Hepatic stellate cell (primary cell): ENCODE measurements around the gene PTPRG.
A peak's percentile ranks its signal among the peaks of the same experiment; 100 is the strongest.

ENCODE experiments used
- DNase-seq: peaks from one replicate; pipeline ENCODE4 v3.0.0; 2011; ENCODE audit warnings: low spot score

Gene PTPRG

DNA sequence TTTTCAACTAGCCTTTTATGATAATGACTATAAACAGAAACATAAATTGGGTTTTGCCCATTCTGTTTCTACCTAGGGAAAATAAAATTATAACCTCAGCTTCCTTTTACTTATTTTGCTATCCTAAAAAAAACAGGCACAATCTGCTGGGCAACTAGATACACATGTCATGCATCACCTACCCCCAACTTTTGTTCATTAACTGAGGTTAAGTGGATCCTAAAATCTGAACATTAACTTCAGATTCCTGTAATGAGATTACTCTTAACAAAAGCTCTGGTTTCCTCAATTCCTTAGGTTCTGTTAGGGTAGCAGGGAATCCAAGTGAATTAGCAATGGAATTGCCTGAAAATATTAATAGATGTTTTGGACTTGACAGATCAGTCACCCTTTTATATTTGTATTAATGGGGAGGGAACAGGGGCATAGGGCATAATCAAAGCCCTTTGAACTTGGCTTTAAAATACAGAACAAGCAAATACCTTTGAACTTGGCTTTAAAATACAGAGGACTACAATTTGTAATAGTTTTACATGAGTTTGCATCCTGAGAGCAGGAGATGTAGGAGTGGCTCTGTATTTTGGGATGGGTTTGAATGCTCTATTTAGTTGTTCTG, 705.4 kb downstream of the PTPRG start:
- DNase-seq = no peak

DNA sequence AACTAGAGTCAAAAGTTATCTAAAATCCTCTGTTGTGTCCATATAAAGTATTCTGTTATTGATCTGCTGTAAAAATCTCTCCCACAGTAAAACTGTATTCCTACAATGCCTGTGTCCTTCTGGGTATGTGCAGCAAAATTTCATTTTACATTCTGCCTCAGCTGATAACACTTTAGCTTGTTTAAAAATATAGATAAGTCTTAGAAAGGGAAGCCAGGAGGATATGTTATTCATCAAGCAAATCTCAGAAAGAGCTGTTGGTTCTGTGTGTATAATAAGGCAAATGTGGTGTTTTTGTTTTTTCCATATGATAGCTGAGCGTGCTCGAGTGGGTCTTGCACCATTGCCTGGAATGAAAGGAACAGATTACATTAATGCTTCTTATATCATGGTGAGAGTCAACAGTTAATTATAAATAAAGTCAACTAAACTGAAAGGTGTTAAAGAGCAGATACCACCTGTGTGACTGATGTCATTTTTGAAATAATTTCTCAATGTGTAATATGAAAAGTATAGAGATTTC, 715.3 kb downstream of the PTPRG start:
- DNase-seq = no peak

DNA sequence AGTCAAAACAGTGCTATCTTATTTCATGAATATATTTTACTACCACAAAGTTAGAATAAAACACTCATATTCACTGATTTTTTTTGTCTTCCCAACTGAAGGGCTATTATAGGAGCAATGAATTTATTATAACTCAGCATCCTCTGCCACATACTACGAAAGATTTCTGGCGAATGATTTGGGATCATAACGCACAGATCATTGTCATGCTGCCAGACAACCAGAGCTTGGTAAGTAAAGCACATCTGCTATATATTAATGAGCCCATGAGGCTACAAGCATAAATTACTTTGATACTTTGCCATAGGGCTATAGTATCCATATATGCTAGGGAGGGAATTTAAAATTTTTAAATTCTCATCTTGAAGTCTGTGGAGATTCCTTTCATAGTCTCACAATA, 716.1 kb downstream of the PTPRG start:
- no peak for DNase-seq

DNA sequence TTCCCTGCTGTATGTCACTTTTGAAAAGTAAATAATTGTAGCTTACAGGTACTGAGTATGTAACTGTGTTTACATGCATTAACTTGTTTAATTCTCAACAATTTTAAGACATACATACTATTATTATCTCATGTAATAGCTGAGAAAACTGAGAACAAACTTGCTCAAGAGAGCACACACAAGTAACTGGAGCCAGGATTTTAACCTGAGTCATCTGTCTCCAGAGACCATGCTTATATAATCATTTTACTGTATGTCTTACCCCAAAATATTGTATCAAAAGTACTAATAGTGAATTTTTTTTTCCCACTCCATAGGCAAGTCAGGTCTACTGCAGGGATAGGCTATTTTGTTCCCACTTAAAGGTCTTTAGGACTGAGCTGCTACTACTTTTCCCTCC, 716.6 kb downstream of the PTPRG start:
- no peak for DNase-seq

DNA sequence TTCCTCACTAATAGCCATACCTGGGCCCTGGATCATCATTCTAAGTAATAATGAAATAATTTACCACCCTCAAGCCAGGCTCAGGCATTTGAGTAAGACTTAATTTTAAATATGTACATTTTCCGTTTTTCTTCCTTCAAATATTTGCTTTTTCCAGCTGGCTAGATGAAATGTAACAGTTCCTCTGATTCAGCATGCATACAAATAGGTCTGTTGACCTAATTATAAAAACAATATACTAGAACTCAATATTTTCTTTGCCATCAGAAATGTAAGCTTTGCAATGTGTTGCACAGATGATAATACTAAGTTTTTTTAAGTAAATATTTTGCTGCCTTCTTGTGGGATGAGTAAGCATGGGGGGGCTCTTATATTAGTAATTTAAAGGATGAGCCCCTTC, 720.4 kb downstream of the PTPRG start:
- DNase-seq = no peak

DNA sequence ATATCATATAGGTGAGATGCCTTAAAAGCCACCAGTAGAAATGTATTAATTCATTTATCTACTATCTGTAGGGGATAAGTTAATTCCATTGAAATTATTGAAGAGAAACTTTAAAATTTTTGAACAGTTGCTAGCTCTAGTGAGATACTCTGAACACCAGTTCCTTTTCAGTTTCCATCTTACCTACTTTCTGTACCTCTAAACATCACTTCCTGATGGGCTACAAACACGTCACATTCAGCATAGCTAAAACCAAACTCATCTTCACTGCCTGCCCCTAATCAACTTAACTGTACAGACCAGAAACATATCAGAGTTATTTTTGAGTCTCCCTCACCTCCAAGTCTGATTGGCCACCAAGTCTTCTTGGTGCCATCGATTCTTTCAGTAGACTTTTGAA, 723.1 kb downstream of the PTPRG start:
- DNase-seq = no peak

DNA sequence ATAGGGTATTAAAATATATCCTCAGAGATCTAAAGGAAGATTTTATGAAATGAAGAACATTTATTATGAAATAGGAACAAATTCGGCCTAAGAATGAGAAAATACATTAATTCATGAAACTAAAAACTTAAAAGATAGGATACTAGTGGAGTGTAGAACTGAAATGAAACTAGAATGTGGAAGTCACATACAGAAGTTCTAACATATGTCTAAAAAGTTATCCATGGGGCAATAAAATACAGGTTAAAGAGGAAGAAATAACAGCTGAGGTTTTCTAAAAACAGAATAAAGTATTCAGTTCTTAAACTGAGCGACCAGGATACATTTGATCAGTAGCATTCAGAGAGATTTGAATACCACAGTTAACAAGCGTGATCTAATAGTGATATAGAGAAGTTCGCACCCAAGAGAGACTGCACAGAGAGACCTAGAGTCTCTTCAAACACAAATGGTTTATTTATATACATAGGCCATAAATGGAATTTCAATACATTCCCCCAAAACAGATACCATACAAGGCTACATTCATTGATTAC, 726.1 kb downstream of the PTPRG start:
- no peak for DNase-seq

DNA sequence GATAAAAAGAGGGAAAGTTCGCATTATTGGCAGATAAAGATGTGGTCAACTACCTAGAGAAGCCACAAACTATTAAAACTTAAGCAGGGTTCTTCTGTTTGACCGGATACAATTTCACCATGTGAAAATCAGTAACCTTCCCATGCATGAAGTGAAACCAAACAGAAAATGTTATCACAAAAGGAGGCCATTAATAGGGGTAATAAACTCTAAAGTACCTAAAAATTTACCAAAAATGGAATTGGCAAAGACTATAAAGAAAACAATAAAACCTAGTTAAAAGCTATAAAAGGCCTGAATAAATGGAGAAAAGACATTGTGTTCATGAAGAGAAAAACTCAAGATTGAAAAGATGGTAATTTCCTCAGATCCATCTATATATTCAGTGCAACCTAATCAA, 728.6 kb downstream of the PTPRG start:
- DNase-seq = no peak

DNA sequence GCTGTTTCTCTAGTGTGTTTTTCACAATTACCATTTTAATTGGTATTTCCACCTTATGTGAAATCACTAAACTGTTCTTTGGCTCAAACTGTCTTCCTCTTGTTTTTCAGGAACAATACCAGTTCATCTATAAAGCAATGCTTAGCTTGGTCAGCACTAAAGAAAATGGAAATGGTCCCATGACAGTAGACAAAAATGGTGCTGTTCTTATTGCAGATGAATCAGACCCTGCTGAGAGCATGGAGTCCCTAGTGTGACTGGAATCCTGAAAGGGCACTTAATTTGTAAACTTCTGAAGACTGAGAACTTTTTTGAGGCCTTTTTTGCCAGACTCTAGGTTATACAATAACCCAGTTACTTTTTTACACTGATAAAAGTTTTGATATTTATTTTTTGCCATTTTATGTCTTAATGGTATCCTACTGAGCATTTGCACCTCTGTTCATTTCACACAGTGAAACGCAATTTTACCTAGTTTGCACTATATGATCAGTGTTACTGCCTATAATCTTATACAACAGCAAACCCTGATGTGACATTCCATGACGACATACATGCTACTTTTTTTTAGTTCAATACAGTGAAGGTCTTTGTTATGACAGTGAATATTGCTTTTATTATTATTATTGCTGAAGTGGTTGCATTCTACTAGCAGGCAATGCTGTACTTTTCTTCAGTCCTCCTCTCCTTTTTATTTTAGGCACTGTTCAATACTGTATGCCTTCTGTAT, 731.8 kb downstream of the PTPRG start:
- DNase-seq = no peak

DNA sequence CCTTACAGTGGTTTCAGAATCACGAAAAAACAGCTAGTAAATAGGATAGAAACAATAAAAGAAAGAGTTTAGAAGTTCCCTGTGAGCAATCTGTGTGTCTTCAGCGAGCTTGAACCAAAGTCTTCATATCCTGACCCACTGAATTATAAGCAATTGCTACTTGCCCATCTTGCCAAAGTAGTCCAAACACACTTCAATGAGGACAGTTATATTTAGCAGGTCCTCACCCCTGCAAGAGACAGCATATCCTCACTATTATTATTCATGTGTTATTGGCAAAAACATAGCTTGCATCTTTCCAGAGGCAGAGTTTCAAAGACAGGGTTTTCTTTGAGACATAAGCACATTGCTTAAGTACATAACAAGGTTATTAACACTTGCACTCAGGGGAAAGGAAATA, 734.2 kb downstream of the PTPRG start:
- no peak for DNase-seq

DNA sequence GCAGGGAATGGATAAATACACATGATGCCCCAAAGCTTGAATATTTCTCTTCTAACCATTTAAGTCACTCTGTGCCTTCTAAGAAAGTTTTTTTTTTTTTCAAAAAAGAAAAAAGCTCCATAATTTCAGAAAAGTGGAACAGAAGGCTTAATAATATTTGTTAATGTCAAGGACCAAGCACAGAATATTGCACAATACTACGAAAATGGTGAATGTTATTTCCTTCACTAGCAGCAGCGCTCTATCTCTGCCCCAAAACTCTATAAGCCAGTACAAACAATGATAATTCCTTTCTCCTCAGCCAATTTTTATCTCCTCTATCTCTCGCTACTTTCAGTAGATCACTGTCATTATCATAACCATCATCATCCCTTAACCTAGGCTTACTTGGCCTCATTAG, 739.2 kb downstream of the PTPRG start:
- no peak for DNase-seq

DNA sequence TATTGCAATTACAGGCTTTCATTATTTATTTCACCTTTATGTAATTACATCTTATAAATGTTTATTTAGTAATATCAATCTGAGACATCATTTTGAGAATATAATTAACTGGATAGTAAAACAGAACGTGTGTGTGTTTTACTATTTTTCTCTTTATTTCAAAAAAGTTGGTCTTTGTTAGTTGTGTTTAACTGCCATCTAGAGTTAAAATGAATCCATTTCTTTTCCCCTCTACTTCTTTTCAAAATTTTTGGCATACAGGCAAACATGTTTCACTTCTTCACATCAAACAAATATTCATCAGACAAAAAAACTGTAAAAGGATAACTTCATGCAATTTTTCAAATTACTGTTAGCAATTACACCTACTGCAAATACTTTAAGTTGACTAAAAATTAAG, 750.8 kb downstream of the PTPRG start:
- DNase-seq = no peak

DNA sequence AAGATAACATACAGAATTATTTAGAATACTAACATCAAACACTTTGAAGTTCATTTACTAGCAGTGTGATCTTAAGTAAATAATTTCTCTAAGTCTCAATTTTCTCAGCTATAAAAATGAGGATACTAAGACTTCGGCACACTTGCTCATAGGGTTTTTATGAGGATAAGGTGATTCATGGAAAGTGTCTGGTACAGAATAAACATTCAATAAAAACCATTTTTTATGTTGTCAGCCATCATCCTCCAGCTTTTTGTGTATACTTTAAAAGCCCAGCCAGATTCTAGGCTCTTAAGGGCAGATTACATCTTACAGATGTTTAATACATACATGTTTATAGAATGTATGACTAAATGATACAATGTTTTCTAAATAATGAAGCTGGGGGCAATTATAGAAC, 755.2 kb downstream of the PTPRG start:
- no peak for DNase-seq

DNA sequence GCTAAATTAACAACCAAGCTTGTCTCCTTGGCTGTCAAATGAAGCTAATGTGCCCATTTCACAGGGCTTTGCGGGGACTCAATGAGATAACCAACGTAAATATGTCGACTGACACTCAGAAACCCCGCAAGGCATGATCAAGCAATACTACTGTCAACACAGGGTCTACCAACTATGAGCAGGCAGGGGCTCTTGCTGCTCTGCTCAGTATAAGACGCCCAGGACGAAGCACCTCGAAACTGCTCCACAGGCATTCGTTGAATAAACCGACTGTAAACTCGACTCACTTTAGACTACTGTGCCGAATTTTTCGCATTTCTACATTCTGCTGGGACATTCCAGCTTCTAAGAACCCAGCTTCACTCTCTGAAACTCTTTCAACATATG, 757.0 kb downstream of the PTPRG start:
- DNase-seq = no peak

DNA sequence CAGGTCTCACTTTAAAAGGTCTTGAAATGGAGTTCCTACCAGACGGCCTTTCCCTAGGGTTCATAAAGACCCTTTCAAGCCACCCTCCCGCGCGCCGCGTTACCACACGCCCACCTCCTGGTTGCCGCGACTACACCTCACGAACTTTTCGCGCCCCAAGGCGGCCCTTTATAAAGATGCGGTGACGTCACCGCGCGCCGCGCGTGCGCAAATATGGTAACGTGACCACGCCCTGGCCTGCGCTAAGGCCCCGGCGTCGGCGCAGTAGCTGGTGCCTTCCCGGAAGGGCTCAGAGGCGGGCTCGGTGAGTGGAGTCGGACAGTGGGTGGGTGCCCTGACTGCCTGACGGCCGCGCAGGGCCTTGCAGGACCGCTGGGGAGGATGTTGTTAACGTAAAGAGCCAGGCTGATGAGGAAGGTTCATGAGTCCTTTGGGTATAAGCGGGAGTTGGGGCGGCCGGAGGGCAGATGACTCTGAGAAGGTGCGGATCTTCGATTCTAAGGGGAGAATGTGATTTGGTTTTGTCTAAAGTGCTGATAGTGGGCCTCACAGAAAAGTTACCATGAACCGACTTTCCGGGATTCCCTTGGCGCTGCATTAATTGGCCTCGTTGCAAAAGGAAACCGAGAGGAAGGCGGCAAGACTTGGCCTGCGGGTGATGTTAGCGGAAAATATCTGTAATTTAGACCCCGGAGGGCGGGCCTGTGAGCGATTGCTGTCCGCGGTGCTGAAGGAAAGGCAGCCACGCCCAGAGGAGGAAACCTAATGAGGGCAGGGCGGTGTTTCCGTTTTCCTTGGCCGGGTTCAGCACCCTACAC, 757.6 kb downstream of the PTPRG start:
- DNase-seq = peak; percentile 69

DNA sequence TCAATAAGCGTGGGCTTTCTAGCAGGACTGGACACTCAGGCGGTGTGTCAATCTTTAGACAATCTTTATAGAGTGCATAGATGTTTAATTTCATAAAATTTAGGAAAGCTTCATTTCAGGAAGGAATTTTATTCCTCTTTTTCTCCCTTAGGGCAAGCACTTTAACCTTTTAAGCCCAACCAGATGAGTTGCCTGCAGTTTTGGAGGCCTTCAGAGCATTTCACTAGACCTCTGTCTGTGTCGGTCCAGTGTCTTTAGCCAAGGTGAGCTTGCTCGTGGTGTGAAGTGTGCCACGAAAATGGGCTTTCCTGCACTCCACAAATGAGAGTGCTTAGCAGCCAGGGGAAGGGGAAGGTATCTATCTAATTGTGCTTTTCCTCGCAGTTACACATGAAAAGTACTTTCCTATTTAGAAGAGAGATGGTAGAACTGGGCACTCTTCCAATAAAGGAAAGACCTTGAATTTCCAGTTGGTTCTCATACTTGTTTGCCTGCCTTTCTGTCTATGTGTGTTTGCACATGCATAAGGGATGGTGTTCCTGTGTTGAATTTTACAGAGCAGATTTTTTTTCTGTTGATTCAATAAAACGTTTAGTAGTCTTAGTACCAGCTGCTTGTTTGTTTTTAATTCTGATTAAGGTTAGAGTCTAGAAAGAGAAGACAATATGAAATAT, 758.3 kb downstream of the PTPRG start:
- DNase-seq = no peak

DNA sequence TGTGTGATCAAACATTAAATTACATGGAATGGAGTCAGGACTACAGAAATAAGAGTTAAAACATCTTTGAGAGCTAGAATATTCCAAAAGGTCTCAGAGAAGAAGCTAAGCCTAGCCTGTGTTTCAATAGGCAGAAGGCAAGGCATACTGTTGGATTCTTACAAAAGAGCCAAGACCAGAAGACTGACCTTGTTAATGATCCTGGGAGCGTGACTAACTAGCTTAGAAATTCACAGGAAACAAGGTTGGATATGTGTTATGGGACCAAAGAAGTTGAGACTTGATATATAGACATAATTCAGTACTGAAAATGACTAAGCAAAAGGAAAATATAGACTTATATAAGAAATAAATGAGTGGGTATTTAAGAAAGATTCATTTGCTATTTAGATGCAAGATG, 761.9 kb downstream of the PTPRG start:
- DNase-seq = no peak

DNA sequence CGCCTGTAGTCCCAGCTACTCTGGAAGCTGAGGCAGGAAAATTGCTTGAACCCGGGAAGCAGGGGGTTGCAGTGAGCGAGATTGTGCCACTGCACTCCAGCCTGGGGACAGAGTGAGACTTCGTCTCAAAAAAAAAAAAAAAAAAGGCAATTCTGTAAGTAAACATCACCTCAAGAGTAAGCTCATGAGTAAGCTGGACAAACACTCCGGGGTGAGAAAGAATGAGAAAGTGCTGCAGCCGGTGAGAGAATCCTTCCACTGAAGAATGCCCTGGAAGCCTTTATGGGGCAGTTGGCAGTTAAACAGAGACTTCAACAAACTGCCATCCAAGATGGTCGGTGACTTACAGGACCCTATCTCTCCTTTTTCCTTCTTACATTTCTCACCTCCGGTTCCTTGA, 764.5 kb downstream of the PTPRG start:
- no peak for DNase-seq

DNA sequence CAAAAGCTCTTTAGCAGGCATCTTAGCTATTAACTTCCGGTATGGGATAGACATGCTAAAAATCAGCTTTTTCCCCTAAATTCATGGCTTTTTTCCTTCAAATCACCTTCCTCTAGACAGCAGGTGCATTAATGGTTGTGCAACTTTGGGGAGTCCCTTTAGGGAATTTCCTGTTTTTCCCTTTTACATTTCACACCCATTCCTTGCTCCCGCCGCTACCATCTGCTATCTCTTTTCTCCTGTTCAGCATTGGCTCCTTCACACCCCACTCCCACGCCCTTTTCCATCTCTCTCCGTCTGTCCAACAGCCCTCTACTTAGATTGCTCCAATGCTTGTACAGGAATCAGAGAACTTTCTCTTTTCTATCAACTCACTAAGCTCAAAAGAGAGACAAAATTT, 768.6 kb downstream of the PTPRG start:
- DNase-seq = no peak

DNA sequence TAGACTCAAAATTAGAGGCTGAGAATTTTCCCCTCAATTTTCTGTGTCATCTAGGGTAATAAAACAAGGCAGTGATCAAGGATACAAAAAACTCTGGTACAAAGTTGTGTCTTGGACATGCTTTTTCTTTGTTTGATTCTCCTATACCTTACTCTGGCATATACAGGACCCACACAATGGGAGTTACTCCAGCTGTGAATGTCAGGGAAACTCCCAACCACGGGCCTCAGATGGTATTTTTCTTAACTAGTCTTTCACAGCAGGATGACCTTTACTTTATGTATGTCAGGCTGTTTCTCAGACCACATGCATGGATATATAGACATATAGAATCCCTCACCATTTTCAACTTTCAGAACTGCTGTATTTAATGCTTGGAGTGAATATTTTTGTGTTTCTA, 770.6 kb downstream of the PTPRG start:
- DNase-seq = no peak

DNA sequence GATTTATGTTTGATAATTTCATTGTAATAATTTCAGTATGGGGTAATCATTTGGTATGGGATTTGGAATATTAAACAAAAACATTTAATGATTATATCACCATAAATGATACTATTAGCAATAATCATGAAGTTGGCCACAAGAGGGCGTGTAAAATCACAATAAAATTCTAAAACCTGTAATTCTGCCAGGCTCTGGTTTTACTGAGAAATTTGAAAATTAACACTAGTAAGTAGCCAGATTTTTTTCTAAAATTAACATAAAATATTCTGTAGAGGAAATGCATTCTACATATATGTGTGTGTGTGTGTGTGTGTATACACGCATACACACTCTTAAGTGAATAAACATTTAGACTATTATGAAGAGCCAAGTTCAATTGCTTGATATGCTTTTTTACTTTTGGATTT, 771.5 kb downstream of the PTPRG start:
- DNase-seq = no peak

DNA sequence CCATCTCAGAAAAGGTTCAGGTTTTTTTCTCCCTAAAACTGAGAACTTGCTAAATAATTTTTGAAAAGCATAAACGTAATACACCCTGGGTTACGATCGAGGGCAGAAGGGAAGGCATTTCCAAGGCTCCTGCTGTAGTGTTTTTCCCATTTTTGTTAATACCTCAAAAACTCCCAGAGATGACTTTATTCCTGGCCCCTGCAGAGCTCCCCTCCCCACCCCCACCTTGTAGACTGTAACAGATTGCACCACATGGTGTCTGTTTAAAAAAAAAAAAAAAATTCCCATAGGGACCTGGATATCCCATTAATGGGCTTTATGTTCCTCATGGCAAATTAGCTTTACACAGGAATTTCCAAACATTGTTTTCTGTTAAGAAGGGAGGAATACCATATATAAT, 773.8 kb downstream of the PTPRG start:
- DNase-seq = no peak
